ENCODE results near the gene LHFPL4.
"Not testable (repeated sequence)": the region's sequence is repeated elsewhere in the genome, so short reads cannot be mapped to it uniquely, and the experiment has no call there.

Gene LHFPL4

GRCh38 chr3:9563851-9564250 lies 10.2 kb upstream of the LHFPL4 start:
- H3K4me3 ChIP-seq, result no peak overlapping the region
- H3K27ac ChIP-seq, result no peak overlapping the region
- DNase-seq (ENCODE audit: low spot score), result no peak
- TF ChIP-seq CTCF (IDR thresholded peaks at IDR 0.05), result no peak

- not testable (repeated sequence) for H3K4me3 ChIP-seq; DNase-seq (ENCODE audit: low spot score); H3K27ac ChIP-seq
Observed at GRCh38 chr3:9560056-9560455, 6.4 kb upstream of the LHFPL4 start.

GRCh38 chr3:9553948-9554513 lies 409 bp upstream of the LHFPL4 start:
- H3K27ac ChIP-seq, result no peak overlapping the region
- no peak for DNase-seq (ENCODE audit: low spot score)
- H3K4me3 ChIP-seq, result no peak overlapping the region
- no peak for TF ChIP-seq CTCF (IDR thresholded peaks at IDR 0.05)

- Histone ChIP-seq H3K27ac (no peak overlapping the region), H3K4me3 (no peak overlapping the region)
- no peak for TF ChIP-seq CTCF (IDR thresholded peaks at IDR 0.05)
- peak; percentile 50 for DNase-seq (ENCODE audit: low spot score)
Observed at GRCh38 chr3:9552252-9552999, 1.2 kb downstream of the LHFPL4 start.

GRCh38 chr3:9550999-9551398 lies 2.6 kb downstream of the LHFPL4 start:
- no peak for TF ChIP-seq CTCF (IDR thresholded peaks at IDR 0.05)
- no peak for DNase-seq (ENCODE audit: low spot score)
- Histone ChIP-seq H3K27ac (no peak overlapping the region), H3K4me3 (no peak overlapping the region)

GRCh38 chr3:9549600-9549999 lies 4.0 kb downstream of the LHFPL4 start:
- Histone ChIP-seq H3K27ac (no peak overlapping the region), H3K4me3 (no peak overlapping the region)
- DNase-seq (ENCODE audit: low spot score), result no peak
- no peak for TF ChIP-seq CTCF (IDR thresholded peaks at IDR 0.05)

GRCh38 chr3:9548991-9549390 lies 4.6 kb downstream of the LHFPL4 start:
- no peak for TF ChIP-seq CTCF (IDR thresholded peaks at IDR 0.05)
- DNase-seq (ENCODE audit: low spot score), result no peak
- H3K4me3 ChIP-seq, result no peak overlapping the region
- no peak overlapping the region for H3K27ac ChIP-seq

Measured in coronary artery (tissue), 2 donors.